ENCODE measurements around the gene ZSWIM4.

DNA sequence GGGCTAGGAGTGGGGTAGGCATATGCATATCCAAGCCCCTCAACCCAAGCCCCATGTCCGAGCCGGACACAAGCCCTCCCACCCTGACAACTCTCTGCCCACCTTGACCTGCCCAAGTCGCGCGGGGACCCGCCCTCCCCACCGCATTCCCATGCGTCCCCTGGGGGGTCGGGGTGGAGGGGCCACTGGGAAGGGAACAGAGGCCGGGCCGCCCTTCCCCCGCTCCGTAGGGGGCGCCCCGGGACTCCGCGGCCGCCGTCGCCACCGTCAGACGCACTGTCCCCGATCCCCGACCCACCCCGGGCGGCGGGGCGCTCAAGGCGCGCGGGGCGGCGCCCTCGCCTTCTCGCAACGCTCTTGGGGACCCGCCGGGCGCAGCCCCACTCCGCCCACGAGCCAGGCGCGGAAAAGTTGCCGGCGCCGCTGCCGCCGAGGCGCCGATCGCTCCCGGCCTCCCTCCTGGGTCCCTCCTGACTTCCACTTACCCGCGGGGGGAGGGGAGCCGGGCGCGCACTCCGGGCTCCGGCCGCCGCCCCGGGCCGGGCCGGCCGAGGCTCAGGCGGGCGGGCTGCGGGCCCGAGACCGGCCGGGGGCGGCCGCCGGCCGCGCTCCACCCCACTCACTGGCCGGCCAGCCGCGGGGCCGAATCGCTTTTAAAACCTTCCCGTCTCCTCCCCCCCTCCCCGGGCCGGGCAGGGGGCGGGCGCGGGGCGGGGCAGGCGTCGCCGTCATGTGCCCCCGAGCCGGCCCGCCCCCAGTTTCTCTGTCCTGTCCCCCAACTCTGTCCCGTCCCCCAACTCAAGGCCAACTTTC is 47.3 kb downstream of the ZSWIM4 start:
- TF ChIP-seq, protein P1, sequence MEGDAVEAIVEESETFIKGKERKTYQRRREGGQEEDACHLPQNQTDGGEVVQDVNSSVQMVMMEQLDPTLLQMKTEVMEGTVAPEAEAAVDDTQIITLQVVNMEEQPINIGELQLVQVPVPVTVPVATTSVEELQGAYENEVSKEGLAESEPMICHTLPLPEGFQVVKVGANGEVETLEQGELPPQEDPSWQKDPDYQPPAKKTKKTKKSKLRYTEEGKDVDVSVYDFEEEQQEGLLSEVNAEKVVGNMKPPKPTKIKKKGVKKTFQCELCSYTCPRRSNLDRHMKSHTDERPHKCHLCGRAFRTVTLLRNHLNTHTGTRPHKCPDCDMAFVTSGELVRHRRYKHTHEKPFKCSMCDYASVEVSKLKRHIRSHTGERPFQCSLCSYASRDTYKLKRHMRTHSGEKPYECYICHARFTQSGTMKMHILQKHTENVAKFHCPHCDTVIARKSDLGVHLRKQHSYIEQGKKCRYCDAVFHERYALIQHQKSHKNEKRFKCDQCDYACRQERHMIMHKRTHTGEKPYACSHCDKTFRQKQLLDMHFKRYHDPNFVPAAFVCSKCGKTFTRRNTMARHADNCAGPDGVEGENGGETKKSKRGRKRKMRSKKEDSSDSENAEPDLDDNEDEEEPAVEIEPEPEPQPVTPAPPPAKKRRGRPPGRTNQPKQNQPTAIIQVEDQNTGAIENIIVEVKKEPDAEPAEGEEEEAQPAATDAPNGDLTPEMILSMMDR (conservative IDR thresholded peaks at IDR 0.05; ENCODE audit: low read length): peak; percentile 62
- no peak for TF ChIP-seq EZH2phosphoT487 (IDR thresholded peaks at IDR 0.05; ENCODE audit: borderline replicate concordance, low read depth, low read length)
